HG03039 (cell line): ENCODE results near the gene CEMP1.

Source experiments
- ATAC-seq: cut with Tn5 transposase; IDR thresholded peaks from one replicate; pipeline ENCODE4 v1.9.1; 2021; ENCODE audit warnings: mild to moderate bottlenecking, moderate library complexity; ENCODE audit not compliant: unreplicated experiment

CEMP1 gene

GRCh38 chr16:2520784-2521531 is 10.2 kb downstream of the CEMP1 start:
- no peak for ATAC-seq

DNA sequence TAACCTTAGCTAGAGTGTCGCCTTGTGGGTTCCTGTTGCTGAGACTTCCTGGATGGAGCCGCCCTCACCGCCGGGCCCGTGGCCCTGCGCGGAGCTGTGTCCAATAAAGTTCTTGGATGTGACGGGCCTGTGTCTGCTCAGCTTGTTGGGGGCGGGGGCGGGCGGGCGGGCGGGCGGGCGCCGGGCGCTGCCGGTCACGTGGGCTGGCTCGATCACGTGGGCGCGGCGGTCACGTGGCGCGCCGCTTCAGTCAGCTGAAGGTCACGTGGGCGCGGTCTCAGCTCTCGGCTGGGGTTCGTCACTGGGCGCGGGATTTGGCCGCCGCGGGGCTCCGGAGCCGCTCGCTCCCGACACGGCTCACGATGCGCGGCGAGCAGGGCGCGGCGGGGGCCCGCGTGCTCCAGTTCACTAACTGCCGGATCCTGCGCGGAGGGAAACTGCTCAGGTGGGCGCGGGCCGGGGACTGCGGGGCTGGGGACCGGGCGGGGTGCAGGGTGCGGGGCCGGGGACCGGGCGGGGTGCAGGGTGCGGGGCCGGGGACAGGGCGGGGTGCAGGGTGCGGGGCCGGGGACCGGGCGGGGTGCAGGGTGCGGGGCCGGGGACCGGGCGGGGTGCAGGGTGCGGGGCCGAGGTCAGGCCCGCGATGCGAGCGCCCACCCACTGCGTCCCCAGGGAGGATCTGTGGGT is 11.0 kb downstream of the CEMP1 start, which contains the start of gene AMDHD2:
AMDHD2 (plus strand) TSS at position 275 of the 687 bp plus-strand sequence; CDS start at position 363, 88 bp downstream.
- no peak for ATAC-seq

- ATAC-seq, result no peak
These were observed 11.5 kb downstream of the CEMP1 start for GRCh38 chr16:2519711-2520080.

GRCh38 chr16:2518823-2519710 is 12.1 kb downstream of the CEMP1 start:
- no peak for ATAC-seq

DNA sequence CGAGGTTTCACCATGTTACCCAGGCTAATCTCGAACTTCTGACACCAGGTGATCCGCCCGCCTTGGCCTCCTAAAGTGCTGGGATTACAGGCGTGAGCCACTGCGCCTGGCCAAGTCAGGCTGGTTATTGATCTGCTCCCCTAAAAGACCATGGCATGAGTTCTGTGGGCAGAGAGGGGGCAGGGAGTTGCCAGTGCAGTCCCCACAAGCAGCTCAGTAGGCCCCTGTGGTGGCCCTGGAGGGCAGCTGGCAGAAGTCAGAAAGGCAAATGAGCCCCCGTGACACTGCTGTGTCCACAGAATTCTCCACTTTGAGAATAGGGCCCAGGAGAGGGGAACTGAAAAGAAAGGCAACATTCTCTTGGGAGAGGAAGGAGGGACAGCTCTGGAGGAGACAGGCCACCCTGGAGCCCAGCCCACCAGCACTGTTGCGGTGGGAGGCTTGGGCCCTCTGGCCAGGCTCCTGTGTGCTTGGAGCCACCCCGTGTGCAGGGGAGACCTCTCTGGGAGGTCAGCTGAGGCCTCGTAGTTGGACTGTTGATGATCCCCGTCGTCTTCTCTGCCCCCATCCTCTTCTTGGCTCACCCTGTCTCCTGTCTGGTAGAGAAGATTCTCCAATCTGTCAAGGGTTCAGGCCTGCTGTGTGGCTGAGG is 13.1 kb downstream of the CEMP1 start:
- ATAC-seq, result no peak

DNA sequence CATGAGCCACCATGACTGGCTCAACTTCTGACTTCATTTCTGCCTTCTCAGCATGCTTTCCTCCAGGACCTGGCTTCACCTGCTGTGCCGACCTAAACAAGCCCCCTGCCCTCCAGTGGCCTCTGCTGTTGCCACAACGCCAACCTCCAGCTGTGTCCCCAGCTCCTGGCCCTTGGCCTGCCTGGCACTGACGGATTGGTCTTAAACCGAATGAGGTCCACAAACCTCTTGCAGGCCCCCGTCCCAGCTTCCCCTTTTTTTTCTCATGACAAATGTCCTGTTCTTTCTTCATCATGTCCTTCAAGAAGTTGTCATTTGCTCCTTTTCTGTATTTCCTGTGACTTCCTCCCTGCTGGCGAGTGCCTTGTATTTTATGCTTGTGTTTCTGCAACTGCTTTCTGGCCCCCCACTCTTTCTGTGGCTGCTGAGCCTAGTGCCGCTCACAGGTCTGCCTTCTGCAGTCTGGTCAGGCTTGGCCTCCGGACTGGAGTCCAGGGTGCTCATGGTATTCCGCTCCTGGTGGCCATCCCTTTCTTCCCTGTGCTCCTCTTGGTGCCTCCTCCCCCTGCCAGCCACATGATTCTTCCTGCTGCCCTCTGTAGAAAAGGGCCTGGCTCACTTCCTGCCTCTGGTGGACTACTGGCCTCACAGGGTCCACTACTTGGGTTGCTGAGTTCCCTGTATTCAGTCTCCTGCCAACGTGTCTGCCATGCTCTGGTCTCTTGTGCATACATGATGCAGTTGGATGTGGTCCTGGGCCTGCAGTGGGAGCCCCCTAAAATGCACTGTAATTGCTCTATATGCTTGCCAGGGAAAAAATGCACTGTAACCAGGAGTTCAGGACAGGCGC is 14.6 kb downstream of the CEMP1 start:
- ATAC-seq, result no peak

DNA sequence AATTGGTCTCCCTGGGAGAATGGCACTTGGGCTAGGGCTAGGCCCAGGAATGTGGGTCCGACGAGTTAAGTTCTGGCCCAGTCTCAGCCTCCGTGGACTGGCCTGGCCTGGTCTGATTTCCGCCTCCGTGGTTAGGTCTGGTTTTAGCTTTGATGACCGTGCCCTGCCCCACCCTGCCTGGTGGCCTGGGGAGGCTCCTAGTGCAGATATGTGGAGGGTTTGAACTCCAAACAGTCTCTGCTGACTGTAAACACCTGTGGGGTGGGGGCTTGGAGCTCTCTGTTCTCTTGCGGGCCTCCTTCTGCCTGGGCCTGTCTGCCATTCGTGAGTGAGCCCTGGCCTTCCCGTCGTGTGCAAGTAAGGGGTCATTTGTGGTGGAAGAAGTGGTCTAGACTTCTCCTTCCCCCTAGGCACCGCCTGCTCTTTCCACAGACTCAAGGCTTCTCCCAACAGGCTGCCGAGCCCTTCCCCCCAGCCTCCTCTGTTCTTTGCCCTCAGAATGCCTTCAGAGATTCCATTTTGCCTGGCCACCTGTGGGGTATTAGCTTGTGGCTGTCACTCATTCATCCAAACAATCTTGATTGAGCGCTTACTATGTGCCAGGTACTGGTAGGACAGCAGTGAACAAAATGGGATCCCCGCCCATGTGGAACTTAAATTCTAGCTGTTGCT is 15.9 kb downstream of the CEMP1 start:
- no peak for ATAC-seq

- peak; percentile 5 for ATAC-seq
These were observed 16.7 kb downstream of the CEMP1 start for GRCh38 chr16:2514333-2515179.

DNA sequence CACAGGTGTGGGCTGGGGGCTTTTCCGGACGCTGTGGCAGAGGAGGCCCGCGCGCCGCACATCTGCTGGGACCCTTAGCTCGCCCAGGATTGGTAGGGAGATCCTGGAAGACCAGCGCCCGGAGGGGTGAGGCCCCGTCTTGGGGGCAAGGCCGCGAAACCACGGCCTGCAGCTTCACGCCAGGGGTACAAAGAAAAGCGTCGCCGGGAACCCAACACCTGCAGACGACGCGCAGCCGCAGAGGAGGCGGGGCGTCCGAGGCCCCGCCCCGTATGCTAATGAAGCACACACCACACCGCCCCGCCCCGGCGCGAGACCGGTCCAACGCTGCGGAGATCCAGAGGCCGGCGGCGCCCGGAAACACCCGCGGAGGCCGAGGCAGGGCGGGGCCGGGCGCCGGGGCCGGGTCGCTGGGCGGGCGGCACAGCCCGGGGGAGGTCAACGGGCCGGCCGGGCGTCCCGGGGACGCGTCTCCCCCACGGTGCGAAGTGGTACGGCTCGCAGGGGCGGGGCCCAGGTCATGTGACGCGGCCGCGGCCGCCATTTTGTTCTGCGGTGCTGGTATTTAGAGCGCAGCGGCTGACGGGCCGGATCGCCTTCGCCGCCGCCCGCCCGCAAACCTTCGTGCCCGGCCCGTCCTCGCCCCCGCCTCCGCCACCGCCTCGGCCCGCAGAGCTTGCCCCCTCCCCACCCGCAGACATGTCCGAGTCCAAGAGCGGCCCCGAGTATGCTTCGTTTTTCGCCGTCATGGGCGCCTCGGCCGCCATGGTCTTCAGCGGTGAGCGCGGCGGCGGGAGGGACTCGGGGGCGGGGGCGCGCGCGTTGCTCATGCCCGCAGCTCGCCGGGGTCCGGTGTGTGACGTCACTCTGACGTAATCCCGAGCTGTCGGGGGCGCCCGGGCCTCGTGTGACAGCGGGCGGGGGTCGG is 17.5 kb downstream of the CEMP1 start, which contains the start of gene ATP6V0C:
ATP6V0C (plus strand) TSS at position 548 of the 928 bp plus-strand sequence; CDS start at position 700, 152 bp downstream.
- ATAC-seq, result peak; percentile 66

- no peak for ATAC-seq
These were observed 18.3 kb downstream of the CEMP1 start for GRCh38 chr16:2512735-2513404.

DNA sequence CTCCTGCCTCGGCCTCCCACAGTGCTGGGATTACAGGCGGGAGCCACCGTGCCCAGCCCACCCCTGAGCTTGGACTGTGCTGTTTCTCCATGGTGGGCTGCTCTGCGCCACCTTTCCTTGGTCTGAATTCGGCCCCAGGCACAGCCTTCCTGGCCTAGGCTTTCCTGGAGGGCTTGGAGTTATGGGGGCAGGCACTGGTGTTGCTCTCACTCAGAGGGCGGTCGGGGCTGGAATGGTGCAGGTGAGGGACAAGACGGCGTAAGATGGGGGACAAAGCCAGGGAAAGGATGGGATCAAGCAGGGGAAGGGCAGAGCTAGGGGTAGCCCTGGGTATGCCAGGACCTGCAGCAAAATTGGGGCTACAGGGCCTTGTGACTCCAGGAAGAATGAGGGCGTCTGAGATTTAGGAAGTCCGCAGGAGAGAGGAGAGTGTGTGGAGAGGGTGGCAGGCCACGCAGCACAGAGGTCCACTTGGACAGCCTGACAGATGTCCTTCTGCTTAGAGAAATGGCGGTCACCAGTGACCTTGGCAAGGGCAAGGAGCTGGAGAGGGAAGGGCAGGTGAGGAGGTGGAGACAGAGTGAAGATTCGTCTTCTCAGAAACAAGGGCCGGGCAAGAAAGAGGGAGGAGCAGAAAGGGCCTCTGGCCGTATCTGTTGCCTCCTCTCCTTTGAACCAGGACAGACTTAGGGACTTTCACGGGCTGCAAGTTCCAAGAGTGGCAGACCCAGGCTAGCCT is 19.0 kb downstream of the CEMP1 start:
- ATAC-seq, result no peak

DNA sequence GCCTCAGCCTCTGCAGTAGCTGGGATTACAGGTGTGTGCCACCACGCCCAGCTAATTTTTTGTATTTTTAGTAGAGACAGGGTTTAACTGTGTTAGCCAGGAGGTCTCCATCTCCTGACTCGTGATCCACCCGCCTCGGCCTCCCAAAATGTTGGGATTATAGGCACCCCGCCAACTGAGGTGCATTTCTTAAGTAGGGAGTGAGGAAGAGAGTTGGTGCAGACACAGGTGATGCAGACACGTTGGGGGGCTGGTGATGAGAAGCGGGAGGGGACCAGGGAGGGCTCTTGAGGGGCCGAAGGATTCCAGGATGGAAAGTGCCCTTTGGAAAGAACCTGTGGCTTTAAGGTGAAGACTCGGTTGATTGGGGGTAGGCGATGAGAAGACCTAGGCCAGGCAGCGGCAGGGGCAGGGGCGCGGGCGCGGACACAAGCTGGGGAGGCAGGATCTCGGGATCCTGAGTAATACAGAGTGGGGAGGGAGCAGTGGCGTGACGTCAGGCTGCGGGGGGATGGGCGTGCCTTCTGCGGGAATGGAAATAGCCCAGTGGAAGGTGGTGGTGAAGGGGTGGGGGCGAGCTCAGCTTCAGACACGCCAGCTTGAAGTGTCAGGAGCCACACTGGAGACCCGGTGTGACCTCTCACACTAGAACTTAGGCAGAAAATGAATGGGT is 19.9 kb downstream of the CEMP1 start:
- no peak for ATAC-seq

GRCh38 chr16:2508722-2509400 is 22.3 kb downstream of the CEMP1 start:
- ATAC-seq, result no peak

- no peak for ATAC-seq
These were observed 23.5 kb downstream of the CEMP1 start for GRCh38 chr16:2507665-2508064.

GRCh38 chr16:2507052-2507659 is 24.1 kb downstream of the CEMP1 start:
- no peak for ATAC-seq
